ENCODE measurements around the gene ZIC2.

The ZIC2 gene

DNA sequence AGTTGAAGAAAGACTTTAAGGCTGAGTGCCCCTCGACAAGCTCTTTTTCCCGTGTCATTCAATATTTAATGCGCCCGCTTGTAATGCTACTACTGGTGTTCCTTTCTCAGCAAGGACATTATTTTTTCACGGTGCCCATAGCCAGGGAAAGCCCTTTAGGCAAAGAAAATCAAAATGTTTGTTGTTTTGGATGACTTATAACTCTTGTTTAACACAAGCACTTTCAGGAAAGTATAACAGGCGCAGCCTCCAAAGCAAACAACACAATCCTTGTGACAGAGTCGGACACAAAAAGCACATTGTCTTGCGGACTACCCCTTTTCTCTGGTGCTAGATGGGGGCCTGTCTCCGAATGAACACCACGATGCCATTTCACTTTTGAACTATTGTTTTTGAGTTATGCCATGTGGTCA is 22.5 kb upstream of the ZIC2 start:
- Histone ChIP-seq H3K27me3 (ENCODE audit: control insufficient read depth in 2 of 2, insufficient read depth in 2 of 2, low read length in 2 of 2) (peaks cover 84 to 95% of the 10 kb centered on the region in 2 donors), H3K4me1 (ENCODE audit: control insufficient read depth in 2 of 2, insufficient read depth in 2 of 2, low read length in 2 of 2) (peaks cover 7 to 17% of the 10 kb centered on the region in 2 donors), H3K4me3 (ENCODE audit: low read length in 2 of 2) (no peak overlapping the region), H3K27ac (ENCODE audit: low read depth in 2 of 2, low read length in 2 of 2) (no peak overlapping the region), H3K9me3 (ENCODE audit: control insufficient read depth in 2 of 2, low read length in 2 of 2) (no peaks in the 10 kb centered on the region), H3K9ac (ENCODE audit: low read depth in 1 of 2, low read length in 2 of 2) (no peak overlapping the region), H3K36me3 (ENCODE audit: control insufficient read depth in 2 of 2, insufficient read depth in 2 of 2, low read length in 2 of 2) (no peaks in the 10 kb centered on the region)

DNA sequence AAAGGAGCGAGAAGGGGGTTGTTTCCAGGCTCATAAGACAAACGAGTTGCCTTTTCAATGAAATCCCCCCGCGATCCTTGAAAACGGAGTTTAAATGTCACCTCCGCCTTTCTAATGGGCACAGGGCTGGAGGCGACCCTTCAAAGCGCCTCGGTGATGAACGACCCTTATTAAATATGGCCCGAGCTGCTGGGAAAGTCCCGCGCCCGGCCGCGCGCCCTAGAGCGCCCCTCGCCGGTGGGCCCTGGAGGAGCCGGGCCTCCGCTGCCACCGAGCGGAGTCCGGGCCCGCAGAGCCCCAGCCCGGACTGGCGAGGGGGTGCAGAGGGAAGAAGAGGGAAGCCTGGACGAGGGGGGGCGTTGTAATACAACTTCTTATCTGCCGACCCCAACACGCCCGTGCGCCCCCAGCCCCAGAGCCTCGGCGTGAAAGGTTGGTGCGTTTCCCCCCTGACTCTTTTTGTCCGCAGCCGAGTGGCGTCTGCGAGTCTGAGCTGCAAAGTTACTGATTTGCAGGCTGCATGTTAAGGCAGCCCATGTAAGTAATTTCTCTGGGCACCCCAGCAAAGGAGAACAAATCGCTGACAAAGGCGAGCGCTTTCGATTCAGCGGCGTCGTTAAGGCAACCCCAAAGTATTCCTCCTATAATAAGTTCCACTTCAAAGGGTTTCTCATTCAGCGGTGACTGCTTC is 21.9 kb upstream of the ZIC2 start:
- H3K4me3 ChIP-seq (ENCODE audit: low read length in 2 of 2): peak overlapping the region in 1 of 2 donors; percentile 33
- H3K27me3 ChIP-seq (ENCODE audit: control insufficient read depth in 2 of 2, insufficient read depth in 2 of 2, low read length in 2 of 2): peaks cover 83 to 94% of the 10 kb centered on the region in 2 donors
- H3K9ac ChIP-seq (ENCODE audit: low read depth in 1 of 2, low read length in 2 of 2): no peak overlapping the region
- no peaks in the 10 kb centered on the region for H3K36me3 ChIP-seq (ENCODE audit: control insufficient read depth in 2 of 2, insufficient read depth in 2 of 2, low read length in 2 of 2)
- no peak overlapping the region for H3K27ac ChIP-seq (ENCODE audit: low read depth in 2 of 2, low read length in 2 of 2)
- no peaks in the 10 kb centered on the region for H3K9me3 ChIP-seq (ENCODE audit: control insufficient read depth in 2 of 2, low read length in 2 of 2)
- H3K4me1 ChIP-seq (ENCODE audit: control insufficient read depth in 2 of 2, insufficient read depth in 2 of 2, low read length in 2 of 2): peaks cover 7 to 17% of the 10 kb centered on the region in 2 donors

DNA sequence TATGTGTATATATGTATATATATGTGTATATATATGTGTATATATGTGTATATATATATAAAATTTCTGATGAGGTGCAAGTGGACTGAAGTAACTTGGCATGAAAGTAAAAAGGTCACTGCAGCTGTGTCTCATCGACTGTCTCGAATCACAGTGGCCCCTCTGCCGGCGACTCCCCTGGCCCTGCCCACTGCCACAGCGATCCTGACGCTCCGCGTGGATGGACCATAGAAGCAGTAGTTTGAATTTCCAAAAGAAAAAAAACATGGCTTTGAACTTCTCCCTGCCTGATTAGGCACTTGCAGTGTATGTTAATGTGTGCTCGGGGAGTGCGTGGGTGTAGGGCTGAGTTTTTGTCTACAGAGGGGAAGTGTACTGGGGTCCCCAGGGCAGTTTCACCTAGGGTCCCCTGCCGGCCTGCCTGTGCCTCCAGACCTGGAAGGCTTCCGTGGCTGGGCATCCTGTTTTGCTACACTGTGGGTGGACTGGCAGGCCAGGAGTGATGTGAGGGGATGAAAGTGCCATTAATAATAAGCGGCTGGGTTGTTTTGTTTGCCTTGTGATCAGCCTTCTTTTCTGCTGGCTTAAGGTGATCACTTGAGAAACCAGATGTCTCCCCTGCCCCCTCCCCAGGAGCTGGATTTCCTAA is 20.8 kb upstream of the ZIC2 start:
- no peaks in the 10 kb centered on the region for H3K36me3 ChIP-seq (ENCODE audit: control insufficient read depth in 2 of 2, insufficient read depth in 2 of 2, low read length in 2 of 2)
- no peak overlapping the region for H3K27ac ChIP-seq (ENCODE audit: low read depth in 2 of 2, low read length in 2 of 2)
- H3K9ac ChIP-seq (ENCODE audit: low read depth in 1 of 2, low read length in 2 of 2): no peak overlapping the region
- H3K9me3 ChIP-seq (ENCODE audit: control insufficient read depth in 2 of 2, low read length in 2 of 2): no peaks in the 10 kb centered on the region
- no peak overlapping the region for H3K4me3 ChIP-seq (ENCODE audit: low read length in 2 of 2)
- peaks cover 80 to 91% of the 10 kb centered on the region in 2 donors for H3K27me3 ChIP-seq (ENCODE audit: control insufficient read depth in 2 of 2, insufficient read depth in 2 of 2, low read length in 2 of 2)
- peaks cover 6 to 17% of the 10 kb centered on the region in 2 donors for H3K4me1 ChIP-seq (ENCODE audit: control insufficient read depth in 2 of 2, insufficient read depth in 2 of 2, low read length in 2 of 2)

DNA sequence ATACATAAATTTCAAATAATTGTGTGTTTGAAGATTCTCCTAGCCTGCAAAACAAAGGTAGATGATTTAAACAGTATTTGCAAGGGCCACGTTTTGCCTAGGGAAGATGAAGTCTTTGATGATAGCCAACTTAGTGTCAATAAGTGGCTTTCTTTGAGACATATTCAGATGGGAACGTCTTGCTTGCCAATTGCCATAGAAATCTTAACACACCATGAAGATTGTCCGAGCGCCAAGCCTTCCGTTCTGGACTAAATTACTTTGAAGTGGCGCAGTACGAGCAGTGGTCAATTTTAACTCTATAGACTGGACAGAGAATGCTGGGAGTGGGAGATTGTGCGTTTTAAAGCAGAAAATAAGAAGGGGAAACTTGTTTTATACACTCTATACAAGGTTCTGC is 19.9 kb upstream of the ZIC2 start:
- Histone ChIP-seq H3K4me3 (ENCODE audit: low read length in 2 of 2) (no peak overlapping the region), H3K4me1 (ENCODE audit: control insufficient read depth in 2 of 2, insufficient read depth in 2 of 2, low read length in 2 of 2) (peaks cover 0 to 9% of the 10 kb centered on the region in 2 donors), H3K27ac (ENCODE audit: low read depth in 2 of 2, low read length in 2 of 2) (no peak overlapping the region), H3K36me3 (ENCODE audit: control insufficient read depth in 2 of 2, insufficient read depth in 2 of 2, low read length in 2 of 2) (no peaks in the 10 kb centered on the region), H3K27me3 (ENCODE audit: control insufficient read depth in 2 of 2, insufficient read depth in 2 of 2, low read length in 2 of 2) (peaks cover 80 to 91% of the 10 kb centered on the region in 2 donors), H3K9ac (ENCODE audit: low read depth in 1 of 2, low read length in 2 of 2) (no peak overlapping the region), H3K9me3 (ENCODE audit: control insufficient read depth in 2 of 2, low read length in 2 of 2) (no peaks in the 10 kb centered on the region)

DNA sequence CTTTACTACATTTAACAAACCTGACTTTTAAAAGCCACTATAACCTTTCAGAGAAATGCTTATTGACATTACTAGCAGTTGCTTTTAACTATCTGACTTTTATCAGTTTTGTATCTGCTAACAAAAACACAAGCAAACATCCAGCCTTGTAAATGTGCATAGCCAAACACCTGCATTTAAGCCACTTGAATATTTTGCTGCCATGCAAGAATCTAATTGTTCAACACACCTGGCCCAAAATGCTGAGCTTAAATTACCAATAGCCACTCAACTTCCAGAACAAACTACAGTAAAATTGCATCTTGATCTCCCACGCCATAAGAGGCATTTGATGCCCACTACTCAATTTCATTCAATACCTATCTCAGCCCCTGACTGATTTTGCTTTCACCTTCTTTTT is 19.3 kb upstream of the ZIC2 start:
- H3K9ac ChIP-seq (ENCODE audit: low read depth in 1 of 2, low read length in 2 of 2): no peak overlapping the region
- peaks cover 80 to 91% of the 10 kb centered on the region in 2 donors for H3K27me3 ChIP-seq (ENCODE audit: control insufficient read depth in 2 of 2, insufficient read depth in 2 of 2, low read length in 2 of 2)
- no peak overlapping the region for H3K4me3 ChIP-seq (ENCODE audit: low read length in 2 of 2)
- no peak overlapping the region for H3K27ac ChIP-seq (ENCODE audit: low read depth in 2 of 2, low read length in 2 of 2)
- no peaks in the 10 kb centered on the region for H3K36me3 ChIP-seq (ENCODE audit: control insufficient read depth in 2 of 2, insufficient read depth in 2 of 2, low read length in 2 of 2)
- no peaks in the 10 kb centered on the region for H3K9me3 ChIP-seq (ENCODE audit: control insufficient read depth in 2 of 2, low read length in 2 of 2)
- peaks cover 0 to 5% of the 10 kb centered on the region in 2 donors for H3K4me1 ChIP-seq (ENCODE audit: control insufficient read depth in 2 of 2, insufficient read depth in 2 of 2, low read length in 2 of 2)

DNA sequence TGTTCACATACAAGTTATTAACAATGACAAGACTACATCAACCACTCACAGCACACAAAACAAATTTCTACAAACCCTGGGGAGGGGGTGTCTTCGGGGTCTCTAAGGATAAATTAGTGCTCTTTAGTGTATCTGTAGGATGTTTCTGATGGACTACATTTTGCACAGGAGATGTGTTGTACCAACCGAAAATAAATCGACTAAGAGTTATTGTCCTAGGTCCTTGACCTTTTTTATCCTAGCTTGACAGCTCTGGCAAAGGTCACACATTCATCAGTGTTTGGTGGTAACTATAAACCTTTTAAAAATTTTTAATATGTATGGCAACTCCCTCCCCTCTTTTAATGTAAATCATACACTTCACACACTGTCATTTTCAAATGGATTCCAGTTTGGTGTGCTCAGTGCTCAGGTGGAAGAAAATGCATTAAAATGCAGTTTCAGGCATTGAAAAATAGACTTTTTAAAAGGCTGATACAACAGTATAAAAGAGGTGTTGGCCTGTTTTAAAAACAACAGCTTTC is 17.7 kb upstream of the ZIC2 start:
- H3K4me1 ChIP-seq (ENCODE audit: control insufficient read depth in 2 of 2, insufficient read depth in 2 of 2, low read length in 2 of 2): peaks cover 2 to 11% of the 10 kb centered on the region in 2 donors
- no peaks in the 10 kb centered on the region for H3K9me3 ChIP-seq (ENCODE audit: control insufficient read depth in 2 of 2, low read length in 2 of 2)
- no peak overlapping the region for H3K4me3 ChIP-seq (ENCODE audit: low read length in 2 of 2)
- no peaks in the 10 kb centered on the region for H3K36me3 ChIP-seq (ENCODE audit: control insufficient read depth in 2 of 2, insufficient read depth in 2 of 2, low read length in 2 of 2)
- H3K9ac ChIP-seq (ENCODE audit: low read depth in 1 of 2, low read length in 2 of 2): no peak overlapping the region
- no peak overlapping the region for H3K27ac ChIP-seq (ENCODE audit: low read depth in 2 of 2, low read length in 2 of 2)
- peaks cover 75 to 88% of the 10 kb centered on the region in 2 donors for H3K27me3 ChIP-seq (ENCODE audit: control insufficient read depth in 2 of 2, insufficient read depth in 2 of 2, low read length in 2 of 2)

DNA sequence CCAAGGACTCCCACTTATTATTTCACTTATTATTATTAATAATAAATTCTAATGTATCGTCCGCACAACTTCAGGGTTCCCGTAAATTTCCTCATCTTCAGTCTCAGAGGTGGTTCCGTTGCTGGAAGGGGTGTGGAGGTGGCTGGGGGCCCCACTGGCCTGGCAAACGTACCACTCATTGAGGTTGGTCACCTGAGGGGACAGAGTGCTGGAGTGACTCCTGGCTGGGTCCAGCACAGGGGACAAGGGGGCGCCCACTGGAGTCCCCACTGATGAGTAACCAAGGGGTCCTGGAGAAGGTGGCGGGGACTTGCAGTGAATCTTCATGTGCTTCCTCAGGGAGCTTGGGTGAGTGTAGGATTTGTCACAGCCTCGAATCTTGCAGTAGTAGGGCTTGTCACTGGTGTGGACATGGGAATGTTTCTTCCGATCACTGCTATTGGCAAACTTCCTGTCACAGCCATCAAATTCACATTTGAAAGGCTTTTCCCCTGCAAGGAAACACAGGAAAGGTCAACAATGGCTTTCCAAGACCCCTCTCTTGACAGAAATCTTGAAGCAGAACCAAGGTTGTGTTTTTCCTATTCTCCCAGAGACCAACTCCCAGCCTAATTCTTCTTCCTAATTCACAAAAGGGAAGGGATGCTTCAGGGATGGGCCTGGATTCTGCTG is 16.1 kb upstream of the ZIC2 start:
- H3K36me3 ChIP-seq (ENCODE audit: control insufficient read depth in 2 of 2, insufficient read depth in 2 of 2, low read length in 2 of 2): no peaks in the 10 kb centered on the region
- H3K4me1 ChIP-seq (ENCODE audit: control insufficient read depth in 2 of 2, insufficient read depth in 2 of 2, low read length in 2 of 2): peaks cover 9 to 13% of the 10 kb centered on the region in 2 donors
- peaks cover 72 to 83% of the 10 kb centered on the region in 2 donors for H3K27me3 ChIP-seq (ENCODE audit: control insufficient read depth in 2 of 2, insufficient read depth in 2 of 2, low read length in 2 of 2)
- no peak overlapping the region for H3K4me3 ChIP-seq (ENCODE audit: low read length in 2 of 2)
- no peaks in the 10 kb centered on the region for H3K9me3 ChIP-seq (ENCODE audit: control insufficient read depth in 2 of 2, low read length in 2 of 2)
- H3K9ac ChIP-seq (ENCODE audit: low read depth in 1 of 2, low read length in 2 of 2): no peak overlapping the region
- no peak overlapping the region for H3K27ac ChIP-seq (ENCODE audit: low read depth in 2 of 2, low read length in 2 of 2)

DNA sequence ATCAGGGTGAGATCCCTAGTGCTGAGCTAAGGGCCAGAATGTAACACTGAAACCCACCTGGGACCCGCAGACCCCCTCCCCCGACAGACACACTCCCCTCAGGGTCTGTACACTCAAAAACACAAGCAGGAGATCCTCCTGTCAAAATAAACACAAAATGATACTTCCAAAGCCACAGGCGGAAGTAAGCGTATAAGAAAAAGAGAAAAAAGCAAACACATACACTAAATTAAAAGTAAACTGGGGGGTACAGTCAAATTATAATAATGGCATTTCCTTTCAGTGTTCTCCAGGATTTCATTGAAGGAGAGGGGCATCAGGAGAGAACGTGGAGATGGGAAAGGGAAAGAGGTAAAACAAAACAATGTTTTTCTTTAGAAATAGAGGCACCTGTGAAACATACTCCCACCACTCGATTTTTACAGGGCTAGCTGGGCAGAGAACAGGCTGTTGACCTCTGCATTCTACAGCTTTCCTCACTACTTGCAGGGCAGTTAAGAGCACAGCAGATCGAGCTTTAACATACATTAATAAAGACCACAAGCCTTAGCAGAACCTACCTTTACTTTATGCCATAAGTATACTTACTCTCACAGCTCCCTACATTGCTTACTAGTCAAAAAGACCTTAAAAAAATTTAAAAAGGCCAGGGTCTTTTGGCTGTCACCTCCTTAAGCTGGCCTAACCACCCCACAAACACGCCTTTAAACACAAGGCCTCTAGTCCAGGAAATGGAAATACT is 15.3 kb upstream of the ZIC2 start:
- Histone ChIP-seq H3K9ac (ENCODE audit: low read depth in 1 of 2, low read length in 2 of 2) (no peak overlapping the region), H3K27ac (ENCODE audit: low read depth in 2 of 2, low read length in 2 of 2) (no peak overlapping the region), H3K36me3 (ENCODE audit: control insufficient read depth in 2 of 2, insufficient read depth in 2 of 2, low read length in 2 of 2) (no peaks in the 10 kb centered on the region), H3K27me3 (ENCODE audit: control insufficient read depth in 2 of 2, insufficient read depth in 2 of 2, low read length in 2 of 2) (peaks cover 65 to 77% of the 10 kb centered on the region in 2 donors), H3K4me3 (ENCODE audit: low read length in 2 of 2) (no peak overlapping the region), H3K9me3 (ENCODE audit: control insufficient read depth in 2 of 2, low read length in 2 of 2) (no peaks in the 10 kb centered on the region), H3K4me1 (ENCODE audit: control insufficient read depth in 2 of 2, insufficient read depth in 2 of 2, low read length in 2 of 2) (peaks cover 9 to 17% of the 10 kb centered on the region in 2 donors)

DNA sequence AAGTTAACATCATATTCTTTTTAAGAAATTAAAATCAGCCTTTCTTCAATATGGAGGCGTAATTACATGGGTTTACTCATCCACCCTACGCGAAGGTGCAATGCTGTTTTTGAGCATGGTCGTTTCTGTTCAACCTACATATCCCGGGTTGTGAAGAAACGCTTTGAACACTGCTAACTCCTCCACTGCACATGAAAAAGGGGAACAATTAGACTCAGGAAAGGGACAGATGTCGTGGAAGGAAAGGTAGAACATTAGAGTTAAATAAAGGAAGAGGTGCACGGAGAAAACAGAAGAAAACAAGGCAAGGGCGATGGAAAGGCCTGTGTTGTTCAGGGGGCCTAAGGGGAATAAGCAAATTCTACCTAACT is 14.1 kb upstream of the ZIC2 start:
- Histone ChIP-seq H3K9ac (ENCODE audit: low read depth in 1 of 2, low read length in 2 of 2) (no peak overlapping the region), H3K27me3 (ENCODE audit: control insufficient read depth in 2 of 2, insufficient read depth in 2 of 2, low read length in 2 of 2) (peaks cover 66 to 77% of the 10 kb centered on the region in 2 donors), H3K36me3 (ENCODE audit: control insufficient read depth in 2 of 2, insufficient read depth in 2 of 2, low read length in 2 of 2) (no peaks in the 10 kb centered on the region), H3K9me3 (ENCODE audit: control insufficient read depth in 2 of 2, low read length in 2 of 2) (no peaks in the 10 kb centered on the region), H3K4me3 (ENCODE audit: low read length in 2 of 2) (no peak overlapping the region), H3K27ac (ENCODE audit: low read depth in 2 of 2, low read length in 2 of 2) (no peak overlapping the region), H3K4me1 (ENCODE audit: control insufficient read depth in 2 of 2, insufficient read depth in 2 of 2, low read length in 2 of 2) (peaks cover 12 to 20% of the 10 kb centered on the region in 2 donors)

Measured in mucosa of rectum (tissue), 2 donors.